NCI-H1930 (cell line): Measurements from ENCODE around the gene TBL1XR1.
"Not testable (repeated sequence)": the region's sequence is repeated elsewhere in the genome, so short reads cannot be mapped to it uniquely, and the experiment has no call there.

ENCODE experiments used
- DNase-seq, 2 experiments: peaks; one replicate each; lab custom pipeline; 2025; lab: John Stamatoyannopoulos, UW

The TBL1XR1 gene

DNA sequence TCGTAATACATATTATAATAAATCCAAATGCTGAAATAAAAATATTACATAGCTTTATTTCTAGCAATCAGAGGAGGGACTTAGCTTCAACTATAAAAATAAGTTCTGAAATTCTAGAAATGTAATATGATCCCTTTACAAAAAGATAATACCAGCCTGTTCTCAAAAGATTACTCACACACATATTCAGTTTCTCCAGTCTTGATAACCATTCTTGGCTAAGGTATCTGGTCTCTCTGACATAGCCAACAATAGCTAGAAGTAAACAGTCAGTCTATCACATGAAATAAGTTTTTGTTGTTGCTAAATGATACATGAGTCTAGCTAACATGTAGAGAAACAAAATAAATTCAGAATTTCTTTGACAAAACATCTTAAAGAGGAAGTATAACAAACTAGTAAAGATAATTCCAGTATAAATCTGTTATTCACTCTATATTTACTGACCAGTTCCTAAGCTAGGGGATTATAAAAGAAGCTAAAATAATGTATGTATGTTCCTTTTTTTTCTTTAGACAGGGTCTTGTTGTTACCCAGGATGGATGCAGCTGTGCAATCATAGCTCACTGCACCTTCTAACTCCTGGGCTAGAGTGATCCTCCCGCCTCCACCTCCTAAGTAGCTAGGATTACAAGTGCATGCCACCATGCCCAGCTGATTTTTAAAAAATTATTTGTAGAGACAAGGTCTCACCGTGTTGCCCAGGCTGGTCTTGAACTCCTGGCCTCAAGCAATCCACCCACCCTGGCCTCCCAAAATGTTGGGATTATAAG lies 170.6 kb downstream of the TBL1XR1 start:
- DNase-seq, result no peak

DNA sequence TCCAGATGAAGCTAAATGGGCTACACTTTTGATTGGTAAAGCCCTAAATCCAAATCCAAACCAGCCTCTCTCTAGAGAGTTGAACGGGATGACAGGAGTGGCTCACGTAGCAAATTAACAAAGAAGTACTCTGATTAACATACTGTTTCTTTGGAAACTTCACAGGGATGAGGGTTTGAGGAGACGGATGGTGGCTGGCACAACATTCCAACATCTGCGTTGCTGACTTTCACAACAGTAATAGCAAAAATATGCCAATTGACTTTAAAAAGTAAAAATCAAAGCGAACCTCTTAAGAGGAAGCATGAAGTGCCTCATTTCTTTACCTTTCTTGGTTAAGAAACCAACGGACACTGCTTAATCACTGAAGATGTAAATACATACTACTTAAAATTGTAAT lies 181.4 kb downstream of the TBL1XR1 start:
- no peak for DNase-seq

DNA sequence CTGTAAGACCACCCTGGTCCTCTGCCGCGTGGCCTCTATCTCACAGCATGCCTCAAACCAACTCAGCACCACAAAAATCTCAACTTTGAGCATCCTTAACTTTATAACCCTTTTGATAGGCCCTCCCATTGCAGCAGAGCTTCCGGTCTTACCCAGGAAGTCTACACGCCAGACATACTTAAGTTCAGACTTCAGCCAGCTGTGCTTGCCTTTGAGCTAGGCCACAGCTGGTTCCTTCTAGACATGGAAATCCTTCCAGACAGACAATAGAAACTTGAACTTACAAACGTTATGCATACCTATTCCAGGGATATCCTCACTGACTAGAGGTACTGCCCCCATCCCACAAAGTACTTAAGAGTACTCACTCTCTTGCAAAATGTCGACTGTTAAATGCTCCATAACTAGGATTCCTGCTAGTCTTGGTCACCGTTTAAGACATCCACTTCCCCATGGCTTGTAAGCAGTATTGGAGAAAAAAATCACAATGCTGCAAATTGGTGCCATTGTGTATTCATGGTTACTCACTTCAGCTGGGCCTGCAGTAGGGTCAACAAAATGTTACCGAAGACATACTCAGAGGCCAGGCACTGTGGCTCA lies 183.5 kb downstream of the TBL1XR1 start:
- DNase-seq, result no peak

DNA sequence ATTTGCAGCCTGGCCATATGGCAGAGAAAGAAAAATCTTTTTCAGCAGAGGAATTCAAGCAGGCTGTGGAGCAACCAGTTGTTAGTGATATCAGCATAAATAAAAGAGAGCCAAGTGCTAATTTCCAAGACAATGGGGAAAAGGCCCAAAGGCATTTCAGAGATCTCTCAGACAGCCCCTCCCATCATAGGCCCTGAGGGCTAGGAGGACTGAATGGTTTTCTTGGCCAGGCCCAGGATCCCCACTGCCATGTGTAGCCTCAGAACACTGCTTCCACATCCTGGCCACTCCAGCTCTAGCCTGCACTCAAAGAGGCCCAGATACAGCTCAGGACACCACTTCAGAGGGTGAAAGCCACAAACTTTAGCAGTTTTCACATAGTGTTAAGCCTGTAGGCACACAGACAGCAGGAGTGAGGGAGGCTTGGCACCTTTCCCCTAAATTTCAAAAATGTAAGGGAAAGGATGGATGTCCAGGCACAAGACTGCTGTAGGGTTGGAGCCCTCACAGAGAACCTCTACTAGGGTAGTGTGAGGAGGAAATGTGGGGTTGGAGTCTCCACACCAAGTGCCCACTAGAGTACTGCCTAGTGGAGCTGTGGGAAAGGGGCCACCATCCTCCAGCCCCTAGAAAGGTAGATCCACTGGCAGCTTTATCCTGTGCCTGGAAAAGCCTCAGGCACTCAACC lies 191.4 kb downstream of the TBL1XR1 start:
- DNase-seq, result no peak

DNA sequence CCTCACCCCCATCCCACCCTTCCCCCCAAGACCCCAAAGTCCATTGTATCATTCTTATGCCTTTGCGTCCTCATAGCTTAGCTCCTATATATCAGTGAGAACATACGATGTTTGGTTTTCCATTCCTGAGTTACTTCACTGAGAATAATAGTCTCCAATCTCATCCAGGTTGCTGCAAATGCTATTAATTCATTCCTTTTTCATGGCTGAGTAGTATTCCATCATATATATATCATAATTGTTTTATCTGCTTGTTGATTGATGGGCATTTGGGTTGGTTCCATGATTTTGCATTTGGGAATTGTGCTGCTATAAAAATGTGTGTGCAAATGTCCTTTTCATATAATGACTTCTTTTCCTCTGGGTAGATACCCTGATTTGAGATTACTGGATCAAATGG lies 197.1 kb downstream of the TBL1XR1 start:
- not testable (repeated sequence) for DNase-seq

DNA sequence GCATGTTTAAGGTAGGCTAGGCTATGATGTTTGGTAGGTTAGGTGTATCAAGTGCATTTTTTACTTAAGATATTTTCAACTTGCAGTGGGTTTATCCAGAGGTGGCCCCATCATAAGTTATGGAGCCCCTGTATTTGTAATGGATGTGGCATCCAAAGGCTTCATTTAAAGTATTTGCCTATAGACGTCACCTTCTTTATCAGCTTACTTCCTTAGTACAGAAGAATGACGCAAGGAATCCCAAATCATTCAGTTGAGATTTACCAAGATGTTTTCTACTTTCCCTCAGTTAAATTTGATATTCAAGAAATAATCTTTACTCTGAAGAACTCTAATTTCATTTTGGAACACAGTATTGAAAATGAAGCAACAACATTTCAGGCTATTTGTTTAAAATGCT lies 201.3 kb downstream of the TBL1XR1 start:
- no peak for DNase-seq

DNA sequence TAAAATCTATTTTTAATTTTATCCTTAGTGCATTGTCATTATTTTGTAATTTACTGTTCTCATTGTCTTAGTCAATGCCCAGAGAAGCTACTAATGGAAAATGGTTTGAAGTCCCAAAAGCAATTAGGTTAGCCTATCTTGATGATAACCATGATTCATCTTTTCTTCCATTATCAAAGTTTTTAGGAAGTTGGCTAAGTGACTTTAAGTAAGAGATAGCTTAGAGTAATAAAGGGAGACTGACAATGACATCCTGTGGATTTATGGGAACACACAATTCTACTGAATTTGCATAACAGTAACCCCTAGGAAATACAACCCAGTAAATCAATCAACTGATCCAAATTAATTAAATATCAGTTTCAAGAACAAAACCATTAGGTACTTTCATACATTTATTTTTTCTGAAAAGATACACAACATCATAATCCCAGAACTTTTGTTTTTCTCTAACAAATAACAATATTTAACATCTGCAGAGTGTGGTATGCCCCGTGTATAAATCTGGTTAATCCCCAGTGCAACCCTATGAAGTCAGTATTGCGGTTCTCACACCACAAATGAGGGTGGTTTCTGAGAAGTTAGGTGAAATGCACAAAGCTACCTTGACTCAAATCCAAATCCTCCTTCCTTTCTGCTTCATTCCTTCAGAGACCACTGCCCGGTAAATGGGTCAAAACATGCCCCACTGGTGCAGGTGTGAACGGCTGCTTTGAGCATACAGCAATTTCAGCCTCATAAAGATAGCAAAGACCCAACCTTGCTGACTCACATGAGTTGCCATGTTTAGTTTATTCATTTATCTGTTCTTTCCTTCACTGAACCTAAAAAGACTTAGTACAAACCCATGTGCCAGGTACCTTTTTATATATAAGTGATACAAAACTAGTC lies 202.1 kb downstream of the TBL1XR1 start:
- no peak for DNase-seq

DNA sequence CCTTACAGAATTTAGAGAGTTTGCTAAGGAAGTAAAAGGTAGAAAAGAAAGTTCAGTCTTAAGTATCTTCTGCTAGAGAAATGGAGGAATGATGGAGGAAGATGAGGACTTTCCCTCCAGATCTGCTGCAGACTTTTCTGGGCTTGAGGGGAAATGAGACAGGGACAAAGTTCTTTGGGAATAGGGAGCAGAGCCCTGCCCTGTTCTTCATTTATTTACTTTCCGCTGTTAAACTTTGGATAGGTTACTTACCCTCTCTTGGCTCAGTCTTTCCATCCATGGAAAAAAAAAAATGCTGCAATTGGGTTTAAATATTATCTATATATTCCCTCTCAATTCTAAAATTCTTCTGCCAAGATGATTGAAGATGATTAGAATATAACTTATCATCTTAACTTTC lies 202.9 kb downstream of the TBL1XR1 start:
- no peak for DNase-seq

DNA sequence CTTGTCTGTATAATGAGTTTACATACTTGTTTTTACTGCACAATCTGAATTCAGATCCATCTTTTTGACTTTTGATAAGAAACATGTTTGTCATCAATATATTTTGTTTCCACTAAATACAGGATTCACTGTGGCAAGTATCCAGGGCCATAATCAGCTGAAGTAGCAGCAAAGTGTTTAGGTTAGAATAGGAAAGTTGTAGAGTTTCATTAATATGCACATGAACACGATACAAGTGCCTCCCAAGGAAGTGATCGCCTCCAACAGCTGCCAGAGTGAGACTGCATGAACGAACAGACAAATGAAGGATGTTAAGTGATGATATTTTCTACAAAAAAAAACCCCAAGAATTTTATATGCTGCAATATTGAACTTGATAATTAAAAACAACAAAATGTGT lies 204.3 kb downstream of the TBL1XR1 start:
- DNase-seq, result no peak

DNA sequence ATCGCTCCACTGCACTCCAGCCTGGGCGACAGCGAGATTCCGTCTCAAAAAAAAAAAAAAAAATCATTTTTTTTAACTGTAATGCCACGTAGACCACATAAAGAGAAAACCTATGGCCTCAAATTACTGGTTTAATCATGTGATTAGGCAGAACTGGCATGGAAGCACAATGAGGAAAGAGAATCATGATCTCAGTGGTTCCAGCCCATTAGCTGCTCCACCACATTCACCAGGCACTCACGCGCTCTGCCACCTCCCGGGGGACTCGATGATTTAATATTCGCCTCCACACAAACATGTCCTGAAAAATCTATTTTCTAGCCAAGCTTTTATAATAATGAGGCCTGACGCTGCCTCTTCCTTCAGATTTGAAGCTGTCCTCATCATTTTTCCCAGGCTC lies 204.7 kb downstream of the TBL1XR1 start:
- DNase-seq, result no peak

DNA sequence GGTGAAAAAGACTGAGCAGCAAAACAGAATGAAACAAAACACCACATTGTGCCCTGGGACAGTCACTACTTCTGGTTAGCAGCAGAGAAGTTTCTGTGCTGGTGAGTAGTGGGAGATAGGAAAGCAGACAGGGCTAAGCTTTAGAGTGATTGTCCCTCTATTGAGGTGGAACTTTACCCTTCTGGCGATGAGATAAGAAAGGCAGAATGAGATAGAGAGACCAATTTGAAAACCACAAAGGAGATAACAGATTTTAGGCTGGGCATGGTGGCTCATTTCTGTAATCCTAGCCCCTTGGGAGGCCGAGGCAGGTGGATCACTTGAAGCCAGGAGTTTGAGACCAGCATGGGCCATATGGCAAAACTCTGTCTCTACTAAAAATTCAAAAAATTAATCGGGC lies 208.5 kb downstream of the TBL1XR1 start:
- no peak for DNase-seq

DNA sequence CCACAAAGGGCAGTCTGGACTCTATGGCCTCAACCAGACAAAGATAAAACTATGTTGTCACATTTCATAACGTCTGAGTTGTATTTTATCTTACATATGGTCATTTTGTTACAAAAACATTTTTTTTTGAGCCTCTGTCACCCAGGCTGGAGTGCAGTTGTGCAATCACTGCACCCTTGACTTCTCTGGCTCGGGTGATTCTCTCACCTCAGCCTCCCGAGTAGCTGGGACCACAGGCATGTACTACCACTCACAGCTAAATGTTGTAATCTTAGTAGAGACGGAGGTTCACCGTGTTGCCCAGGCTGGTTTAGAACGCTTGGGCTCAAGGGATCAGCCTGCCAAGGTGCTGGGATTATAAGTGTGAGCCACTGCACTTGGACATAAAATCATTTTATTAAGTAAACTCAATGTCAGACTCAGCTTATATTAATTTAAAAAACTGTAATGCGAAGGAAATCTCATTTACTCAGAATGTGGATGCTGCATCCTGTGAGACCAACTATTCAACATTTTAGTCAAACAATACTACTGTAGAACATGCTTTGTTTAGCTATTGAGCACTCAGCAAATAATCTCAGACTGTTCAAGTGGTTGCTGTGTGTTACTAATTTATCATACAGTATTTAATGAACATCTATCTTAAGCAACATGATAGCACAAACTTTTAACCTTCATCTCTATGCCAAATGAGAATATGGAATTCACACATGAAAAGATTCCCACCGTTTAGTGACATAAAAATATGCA lies 209.2 kb downstream of the TBL1XR1 start:
- no peak for DNase-seq

DNA sequence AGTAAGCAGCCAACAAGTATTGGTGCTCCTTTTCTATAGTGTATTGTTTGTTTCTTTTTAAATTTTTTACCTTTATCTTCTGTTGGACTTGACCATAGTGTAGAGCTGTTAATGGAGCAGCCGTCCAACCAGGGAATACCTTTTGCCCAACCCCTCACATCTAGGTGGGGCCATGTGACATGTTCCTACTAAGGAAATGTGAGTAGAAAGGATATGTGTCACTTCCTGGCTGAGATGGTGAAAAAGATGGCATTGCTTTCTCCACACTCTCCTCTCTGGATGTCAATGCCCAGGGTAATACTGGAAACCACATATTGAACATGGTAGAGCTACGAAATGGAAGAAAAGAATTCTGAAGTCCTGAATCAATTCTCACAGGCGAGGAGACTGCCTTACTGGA lies 218.8 kb downstream of the TBL1XR1 start:
- DNase-seq, result no peak

DNA sequence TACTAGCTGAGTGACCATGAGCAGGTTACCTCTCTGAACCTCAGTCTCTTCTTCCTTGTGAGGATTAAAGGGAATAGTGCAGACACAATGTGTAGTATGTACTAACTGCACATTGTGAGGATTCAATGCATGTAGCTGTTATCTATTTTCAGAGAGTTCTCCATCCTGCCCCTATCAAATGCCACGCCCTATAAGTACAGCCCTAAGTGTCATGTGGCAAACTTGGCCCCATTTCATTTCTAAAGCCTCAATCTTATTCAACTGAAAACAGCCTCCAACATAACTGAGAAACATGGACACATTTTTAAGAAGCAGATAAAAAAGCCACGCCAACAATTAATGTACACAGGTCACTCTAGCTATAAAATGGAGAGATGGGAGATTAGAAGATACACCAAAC lies 220.0 kb downstream of the TBL1XR1 start:
- DNase-seq, result no peak

DNA sequence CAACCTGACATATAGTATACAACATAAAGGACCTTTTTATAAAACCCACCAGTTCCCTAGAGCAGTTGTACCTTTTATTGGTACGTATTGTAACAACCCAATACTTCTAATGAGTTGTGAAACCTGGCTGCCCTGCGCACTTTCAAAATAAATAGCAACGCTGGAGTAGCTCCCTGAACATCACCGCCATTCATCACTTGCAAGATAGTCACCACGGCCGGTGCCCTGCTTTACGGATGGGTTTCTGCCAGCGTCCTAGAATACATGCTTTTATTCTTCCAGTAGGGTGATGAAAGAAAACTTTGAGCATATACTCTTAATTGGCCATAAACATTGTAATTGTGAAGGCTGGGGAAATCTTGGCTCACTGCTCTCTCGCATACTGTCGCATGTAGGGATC lies 220.7 kb downstream of the TBL1XR1 start:
- DNase-seq, result no peak

DNA sequence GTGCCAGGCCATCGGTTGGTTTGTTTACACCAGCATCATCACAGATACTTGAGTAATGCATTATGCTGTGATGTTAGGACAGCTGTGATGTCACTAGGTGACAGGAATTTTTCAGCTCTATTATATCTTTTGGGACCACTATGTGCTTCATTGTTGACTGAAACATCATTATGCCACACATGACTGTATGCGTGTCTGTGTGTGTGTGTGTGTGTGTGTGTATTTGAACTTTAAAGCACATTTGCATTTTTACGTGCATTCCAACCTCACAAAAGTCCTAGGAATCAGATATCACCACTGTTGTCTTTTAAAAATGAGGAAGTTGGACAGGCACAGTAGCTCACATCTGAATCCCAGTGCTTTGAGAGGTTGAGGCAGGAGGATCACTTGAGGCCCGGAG lies 223.0 kb downstream of the TBL1XR1 start:
- DNase-seq, result no peak

DNA sequence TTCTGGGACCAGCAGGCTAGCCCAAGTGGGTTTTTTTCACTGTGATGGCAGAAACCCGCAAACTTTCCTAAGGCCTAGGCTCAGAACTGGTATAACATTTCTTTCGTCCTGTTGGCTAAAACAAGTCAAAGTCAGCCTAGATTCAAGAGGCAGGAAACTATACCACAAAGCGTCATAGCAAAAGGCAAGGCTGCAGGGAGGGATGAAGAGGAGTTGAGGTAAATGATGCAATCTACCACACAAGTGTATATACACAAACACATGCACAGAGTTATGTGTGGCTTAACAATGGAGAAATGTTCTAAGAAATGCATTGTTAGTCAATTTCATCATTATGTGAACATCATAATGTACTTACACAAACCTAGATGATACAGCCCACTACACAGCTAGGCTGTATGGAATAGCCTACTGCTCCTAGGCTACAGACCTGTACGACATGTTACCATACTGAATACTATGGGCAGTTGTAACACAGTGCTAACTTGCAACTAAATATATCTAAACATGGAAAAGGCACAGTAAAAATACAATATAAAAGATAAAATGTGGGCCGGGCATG lies 225.6 kb downstream of the TBL1XR1 start:
- no peak for DNase-seq

DNA sequence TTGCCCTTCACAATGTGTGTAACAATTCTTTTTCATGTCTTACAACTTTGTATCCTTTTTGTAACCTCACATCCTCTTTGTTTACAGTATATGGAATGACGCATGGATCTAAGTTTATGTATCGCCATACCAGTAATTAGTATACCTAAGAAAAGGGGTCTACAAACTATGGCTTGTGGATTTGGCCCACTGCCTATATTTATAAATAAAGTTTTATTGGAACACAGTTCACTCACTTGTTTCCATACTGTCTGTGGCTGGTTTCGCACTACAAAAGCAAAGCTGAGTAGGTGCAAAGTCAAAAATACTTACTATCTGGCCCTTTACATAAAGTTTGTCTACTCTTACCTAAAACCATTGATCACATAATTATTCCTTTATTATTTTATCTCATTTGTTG lies 226.5 kb downstream of the TBL1XR1 start:
- no peak for DNase-seq

DNA sequence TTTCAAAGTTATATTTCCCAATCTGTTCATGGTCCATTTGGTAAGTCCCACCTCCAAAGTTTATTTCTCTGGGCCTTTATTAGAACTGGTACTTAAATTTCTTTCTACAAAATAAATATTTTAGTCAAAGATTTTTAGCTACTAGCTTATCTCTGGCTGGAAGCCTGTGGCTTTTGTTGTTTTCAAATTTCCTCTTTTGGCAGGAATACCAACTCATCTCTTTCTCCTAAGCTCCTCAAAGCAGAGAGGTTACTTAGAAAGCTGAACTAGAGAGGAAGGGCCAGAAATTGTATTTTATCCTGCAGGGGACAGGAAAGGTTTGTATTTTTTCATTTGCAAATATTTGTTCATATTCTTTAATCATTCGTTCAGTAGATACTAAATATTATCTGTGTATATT lies 227.8 kb downstream of the TBL1XR1 start:
- DNase-seq, result no peak
